GM21529 (cell line): ENCODE data around the gene TCAP.

Experiments used
- ATAC-seq: cut with Tn5 transposase; IDR thresholded peaks from one replicate; pipeline ENCODE4 v1.9.1; 2021; ENCODE audit not compliant: unreplicated experiment

Gene TCAP

DNA sequence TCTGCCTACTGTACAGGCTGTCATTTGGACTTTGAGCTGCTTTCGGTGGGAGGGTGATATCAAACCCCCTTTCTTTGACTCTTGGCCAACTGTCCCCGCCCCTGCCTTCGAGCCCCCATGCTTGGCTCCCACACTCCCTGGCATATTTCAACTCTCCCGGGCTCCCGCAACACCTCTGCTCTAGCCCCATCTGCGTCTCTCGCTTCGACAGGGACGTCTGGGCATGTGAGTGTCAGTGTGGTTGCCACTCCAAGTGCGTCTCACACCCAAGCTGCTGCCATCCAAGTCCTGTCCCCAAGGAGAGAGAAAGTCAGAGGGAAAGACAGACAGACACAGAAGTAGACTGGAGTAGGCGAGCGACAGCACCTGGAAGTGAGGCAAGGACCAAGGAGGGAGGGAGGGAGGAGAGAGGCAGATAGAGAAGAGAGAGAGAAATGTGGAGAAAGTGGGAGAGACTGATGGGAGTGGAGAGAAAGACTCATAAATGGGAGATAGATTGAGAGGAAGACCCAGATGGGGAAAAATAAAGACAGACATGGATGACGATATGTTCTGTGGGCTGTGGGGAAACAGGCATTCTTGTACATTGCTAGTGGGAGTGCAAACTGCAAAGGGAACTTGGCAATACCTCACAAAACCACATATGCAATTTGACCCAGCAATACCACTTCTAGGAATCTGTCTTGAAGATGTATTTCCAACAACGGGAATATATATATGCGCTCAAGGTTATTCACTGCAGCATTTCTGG is 16.4 kb upstream of the TCAP start:
- ATAC-seq, result no peak

DNA sequence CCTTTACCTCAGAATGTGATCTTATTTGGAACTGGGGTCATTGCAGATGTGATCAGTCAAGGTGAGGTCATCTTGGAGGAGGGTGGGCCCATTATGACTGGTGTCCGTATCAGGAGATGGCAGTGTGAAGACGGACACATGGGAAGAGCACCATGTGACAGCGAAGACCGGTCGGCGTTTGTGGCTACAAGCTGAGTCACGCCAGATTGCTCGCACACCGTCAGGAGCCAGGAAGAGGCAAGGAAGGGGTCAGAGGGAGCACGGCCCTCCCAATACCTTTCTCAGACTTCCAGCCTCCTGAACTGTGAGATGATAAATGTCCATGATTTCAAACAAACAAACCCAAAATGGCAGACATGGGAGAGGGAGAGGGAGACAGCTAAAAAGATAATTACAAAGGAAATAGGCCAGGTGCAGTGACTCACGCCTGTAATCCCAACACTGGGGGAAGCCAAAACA is 15.0 kb upstream of the TCAP start:
- ATAC-seq, result no peak

DNA sequence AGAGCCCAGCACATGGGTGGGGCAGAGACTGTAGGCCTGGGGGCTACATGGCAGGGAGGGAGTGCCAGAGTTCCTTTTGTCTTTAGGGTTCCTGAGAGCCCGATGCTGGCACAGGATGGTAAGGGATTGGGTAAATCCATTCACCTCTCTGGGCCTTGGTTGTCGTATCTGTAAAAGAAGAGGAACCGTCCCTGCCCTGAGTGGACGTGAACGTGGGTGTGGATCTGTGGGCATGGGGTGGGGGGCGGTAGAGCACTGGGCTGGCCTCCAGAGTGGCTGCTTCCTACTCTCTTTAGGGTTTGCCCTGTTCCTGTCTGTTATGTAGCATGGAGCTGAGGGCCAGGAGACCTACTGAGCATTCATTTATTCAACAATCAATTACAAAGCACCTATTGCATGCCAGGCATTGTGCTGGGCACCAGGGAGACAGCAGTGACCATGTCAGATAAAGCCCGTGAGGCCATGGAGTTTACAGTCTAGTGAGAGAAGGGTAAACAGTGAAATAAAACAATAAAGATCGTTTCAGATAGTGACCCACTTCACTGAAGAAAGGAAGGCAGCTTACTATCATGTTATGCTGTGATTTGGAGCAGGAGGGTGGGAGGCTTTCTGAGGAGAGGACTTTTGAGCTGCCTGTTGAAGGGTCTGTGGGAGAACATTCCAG is 13.1 kb upstream of the TCAP start:
- ATAC-seq, result no peak

GRCh38 chr17:39652587-39653315 is 12.4 kb upstream of the TCAP start:
- ATAC-seq, result no peak

- no peak for ATAC-seq
Observed at GRCh38 chr17:39653316-39653661, 11.9 kb upstream of the TCAP start.

- no peak for ATAC-seq
Observed at GRCh38 chr17:39653662-39654331, 11.4 kb upstream of the TCAP start.

GRCh38 chr17:39655105-39655504 is 10.0 kb upstream of the TCAP start:
- no peak for ATAC-seq

- no peak for ATAC-seq
Observed at GRCh38 chr17:39658346-39658745, 6.8 kb upstream of the TCAP start.

- ATAC-seq, result no peak
Observed at GRCh38 chr17:39658760-39659159, 6.4 kb upstream of the TCAP start.

DNA sequence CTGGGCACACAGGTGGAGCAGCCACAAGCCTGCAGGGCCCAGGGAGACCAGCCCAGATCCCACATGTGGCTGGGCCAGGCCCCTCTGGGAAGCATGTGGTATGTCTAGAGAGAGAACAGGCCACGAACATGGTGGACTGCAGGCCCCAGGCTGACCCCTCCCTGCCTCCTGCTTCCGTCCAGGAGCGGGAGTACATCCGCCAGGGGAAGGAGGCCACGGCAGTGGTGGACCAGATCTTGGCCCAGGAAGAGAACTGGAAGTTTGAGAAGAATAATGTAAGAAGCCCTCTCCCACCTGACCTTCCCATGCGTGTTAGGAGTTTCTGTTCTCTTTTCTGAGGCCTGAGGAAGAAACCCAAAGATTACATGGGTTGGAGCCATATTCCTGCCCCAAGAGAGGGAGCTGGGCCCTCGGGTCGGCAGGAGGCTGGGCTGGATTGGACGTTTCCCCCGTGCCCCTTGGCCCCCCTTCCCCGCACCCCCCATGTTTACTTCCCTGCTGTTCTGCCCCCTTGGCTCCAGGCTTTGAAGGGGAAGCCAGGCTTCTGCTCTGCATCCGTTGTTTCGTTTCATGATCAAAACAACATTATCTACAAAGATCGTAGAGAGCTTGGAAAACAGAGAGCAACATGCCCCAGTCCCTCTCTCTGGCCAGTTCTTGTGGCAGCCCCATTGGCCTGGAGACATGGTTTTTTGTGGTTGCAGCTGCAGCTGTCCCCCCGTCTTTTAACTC is 5.7 kb upstream of the TCAP start:
- no peak for ATAC-seq

DNA sequence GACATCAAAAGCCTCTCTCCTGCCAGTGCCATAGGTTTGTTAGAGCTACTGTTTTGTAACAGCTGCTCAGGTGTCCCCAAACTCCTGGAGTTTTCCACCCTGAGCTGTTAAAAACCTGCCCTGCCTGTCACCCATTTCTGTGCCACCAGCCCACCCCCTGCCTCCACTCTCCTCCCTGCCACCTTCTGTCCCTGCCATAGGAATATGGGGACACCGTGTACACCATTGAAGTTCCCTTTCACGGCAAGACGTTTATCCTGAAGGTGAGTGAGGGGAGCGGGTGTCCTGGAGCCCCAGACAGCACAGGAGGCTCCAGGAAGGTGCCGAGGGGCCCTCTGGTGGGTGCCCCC is 5.2 kb upstream of the TCAP start:
- no peak for ATAC-seq

DNA sequence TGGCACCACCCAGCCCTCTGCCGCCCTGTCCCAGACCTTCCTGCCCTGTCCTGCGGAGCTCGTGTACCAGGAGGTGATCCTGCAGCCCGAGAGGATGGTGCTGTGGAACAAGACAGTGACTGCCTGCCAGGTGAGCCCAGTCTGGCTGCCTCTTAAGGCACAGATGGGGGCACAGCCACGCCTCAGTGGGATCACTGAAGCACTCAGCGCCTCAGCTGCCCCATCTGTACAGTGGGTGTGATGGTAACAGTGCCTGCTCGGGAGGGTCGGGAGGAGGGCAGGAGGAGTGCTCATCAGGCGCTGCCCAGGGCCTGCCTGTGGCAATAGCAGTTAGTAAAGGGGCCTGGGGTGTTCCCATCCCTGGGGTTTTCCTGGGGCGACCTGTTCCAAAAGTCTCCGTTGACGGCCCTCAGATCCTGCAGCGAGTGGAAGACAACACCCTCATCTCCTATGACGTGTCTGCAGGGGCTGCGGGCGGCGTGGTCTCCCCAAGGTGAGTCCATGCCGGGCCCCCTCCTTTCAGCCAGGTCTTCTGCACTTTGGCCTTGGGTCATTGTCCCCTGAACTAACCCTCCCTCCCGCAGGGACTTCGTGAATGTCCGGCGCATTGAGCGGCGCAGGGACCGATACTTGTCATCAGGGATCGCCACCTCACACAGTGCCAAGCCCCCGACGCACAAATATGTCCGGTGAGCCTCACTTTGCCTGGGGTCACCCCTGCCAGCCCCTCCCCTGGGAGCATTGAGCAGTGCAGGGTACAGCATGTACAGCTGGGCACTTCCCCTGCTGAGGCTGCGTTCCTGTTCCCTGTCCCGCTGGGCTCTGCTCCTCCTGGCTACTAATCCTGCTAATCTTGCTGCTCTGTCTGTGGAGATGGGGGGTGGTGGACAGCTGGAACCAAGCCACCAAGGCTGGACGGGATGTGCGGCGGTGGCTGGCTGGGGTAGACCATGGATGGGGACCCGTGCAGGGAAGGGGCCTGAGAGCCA is 4.5 kb upstream of the TCAP start:
- ATAC-seq, result no peak

DNA sequence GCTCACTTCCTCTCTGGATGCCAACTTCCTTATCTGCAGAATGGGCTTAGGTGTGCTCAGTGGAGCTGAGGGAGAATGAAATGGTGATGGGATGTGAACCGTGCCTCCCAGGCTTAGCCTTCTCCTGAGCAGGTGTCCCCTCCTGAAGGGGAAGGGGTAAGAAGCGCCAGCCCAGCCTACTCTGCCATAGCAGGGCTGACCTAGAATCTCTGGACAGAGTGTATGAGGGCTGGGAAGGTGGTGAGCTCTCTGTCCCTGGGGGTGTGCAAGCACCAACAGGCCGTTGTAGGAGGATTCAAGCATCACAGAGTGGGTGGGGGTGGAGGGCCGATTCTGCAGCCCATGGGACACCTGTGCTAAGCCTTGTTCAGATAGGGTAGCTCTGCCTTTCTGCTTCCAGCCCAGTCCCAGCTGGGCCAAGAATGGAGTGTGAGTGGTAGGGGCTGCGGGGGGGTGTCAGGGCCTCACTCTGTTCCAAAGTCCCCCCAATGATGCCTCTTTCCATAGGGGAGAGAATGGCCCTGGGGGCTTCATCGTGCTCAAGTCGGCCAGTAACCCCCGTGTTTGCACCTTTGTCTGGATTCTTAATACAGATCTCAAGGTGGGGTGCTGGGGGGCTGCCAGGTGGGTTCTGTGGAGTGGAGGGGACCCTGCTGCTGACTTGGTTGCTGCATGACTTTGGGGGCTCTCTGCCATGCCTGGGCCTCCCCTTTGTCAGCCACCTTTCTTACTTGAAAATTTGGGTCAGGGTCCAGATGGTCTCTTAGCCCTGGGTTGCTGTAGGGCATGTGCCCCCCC is 3.2 kb upstream of the TCAP start:
- ATAC-seq, result no peak

DNA sequence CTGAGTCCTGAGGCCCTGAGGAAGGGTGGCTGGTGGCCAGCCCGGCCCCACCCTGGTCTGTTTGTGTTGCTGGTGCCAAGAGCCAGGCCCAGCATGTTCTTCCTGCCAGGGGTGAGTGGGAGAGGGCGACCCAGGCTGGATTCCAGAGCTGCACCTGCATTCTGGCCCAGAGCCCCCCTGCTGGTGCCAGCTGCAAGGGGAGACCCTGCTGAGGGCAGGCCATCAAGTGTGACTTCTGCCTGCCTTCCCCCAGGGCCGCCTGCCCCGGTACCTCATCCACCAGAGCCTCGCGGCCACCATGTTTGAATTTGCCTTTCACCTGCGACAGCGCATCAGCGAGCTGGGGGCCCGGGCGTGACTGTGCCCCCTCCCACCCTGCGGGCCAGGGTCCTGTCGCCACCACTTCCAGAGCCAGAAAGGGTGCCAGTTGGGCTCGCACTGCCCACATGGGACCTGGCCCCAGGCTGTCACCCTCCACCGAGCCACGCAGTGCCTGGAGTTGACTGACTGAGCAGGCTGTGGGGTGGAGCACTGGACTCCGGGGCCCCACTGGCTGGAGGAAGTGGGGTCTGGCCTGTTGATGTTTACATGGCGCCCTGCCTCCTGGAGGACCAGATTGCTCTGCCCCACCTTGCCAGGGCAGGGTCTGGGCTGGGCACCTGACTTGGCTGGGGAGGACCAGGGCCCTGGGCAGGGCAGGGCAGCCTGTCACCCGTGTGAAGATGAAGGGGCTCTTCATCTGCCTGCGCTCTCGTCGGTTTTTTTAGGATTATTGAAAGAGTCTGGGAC is 2.4 kb upstream of the TCAP start:
- no peak for ATAC-seq

- ATAC-seq, result no peak
Observed at GRCh38 chr17:39663340-39663687, 1.8 kb upstream of the TCAP start.

DNA sequence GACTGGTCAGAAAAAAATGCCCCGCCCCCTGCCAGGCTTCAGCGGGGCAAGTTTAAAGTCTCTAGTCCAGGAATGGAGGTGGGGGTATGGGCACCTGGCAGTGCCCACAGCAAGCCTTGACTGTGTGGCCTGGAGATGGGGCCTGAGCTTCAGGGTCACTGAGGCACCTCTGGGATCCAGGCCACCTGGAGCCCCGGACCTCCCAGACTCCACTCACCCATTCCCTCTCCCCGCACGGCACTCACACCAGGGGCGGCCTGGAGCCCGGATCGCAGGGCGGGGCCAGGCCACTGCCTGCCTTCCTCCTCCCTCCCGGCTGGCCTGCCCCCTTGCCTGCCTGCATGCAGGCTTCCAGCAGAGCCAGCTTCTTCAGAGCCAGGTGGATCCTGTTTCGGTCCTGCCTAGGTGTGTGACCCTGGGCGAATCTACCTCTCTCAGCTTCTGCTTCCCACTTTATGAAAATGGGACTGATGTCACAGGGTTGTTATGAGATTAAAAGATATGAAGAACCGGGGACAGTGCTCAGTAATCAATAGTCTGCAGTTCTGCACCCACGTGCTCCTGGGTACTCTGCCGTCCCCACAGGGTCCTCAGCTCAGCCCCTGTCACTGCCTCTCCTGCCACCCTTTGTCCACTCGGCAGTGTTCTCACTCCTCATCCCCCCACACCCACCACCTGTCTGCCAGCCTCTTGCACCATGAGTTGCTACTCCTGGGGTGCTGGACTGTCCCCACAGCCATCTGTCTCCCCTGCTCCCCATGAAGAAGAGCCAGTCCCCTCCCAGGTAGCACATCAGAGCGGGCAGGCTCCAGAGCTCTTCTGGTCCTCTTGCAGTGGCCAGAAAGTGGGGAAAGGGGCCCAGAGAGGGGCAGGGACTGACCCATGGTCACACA is 1.2 kb upstream of the TCAP start:
- no peak for ATAC-seq

GRCh38 chr17:39665642-39666224 is 584 bp downstream of the TCAP start:
- no peak for ATAC-seq
